GM18873 (cell line): ENCODE measurements around the gene CASP8.
"Not testable (repeated sequence)": the region's sequence is repeated elsewhere in the genome, so short reads cannot be mapped to it uniquely, and the experiment has no call there.

Experiments
- ATAC-seq: cut with Tn5 transposase; IDR thresholded peaks from one replicate; pipeline ENCODE4 v1.9.1; 2021; ENCODE audit warnings: mild to moderate bottlenecking, moderate library complexity, moderate number of reproducible peaks; ENCODE audit not compliant: unreplicated experiment, low FRiP score

Gene CASP8

GRCh38 chr2:201239167-201239935 lies 21.0 kb upstream of the CASP8 start:
- not testable (repeated sequence) for ATAC-seq

DNA sequence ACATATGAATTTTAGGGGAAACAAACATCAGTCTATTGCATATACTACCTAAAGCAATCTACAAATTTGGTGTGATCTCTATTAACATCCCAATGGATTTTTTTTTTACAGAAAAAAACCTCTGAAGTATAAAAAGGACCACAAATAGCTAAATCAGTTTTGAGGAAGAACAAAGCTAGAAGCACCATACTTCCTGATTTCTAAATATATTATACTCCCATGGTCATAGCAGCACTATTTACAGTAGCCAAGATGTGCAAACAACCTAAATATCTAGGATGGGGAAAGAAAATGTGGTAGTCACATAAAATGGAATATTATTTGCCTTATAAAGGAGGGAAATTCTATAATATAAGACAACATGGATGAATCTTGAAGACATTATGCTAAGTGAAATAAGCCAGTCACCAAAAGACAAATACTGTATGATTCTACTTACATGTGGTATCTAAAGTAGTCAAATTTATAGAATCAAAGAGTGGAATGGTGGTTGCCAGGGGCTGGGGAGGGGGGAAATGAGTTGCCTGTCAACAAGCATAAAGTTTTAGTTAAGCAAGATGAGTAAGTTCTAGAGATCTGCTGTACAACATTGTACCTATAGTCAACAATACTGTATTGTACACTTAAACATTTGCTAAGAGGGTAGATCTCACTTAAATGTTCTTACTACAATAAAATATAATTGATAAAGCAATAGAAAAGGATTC lies 17.6 kb upstream of the CASP8 start:
- no peak for ATAC-seq

GRCh38 chr2:201244829-201245228 lies 15.5 kb upstream of the CASP8 start:
- ATAC-seq = no peak

DNA sequence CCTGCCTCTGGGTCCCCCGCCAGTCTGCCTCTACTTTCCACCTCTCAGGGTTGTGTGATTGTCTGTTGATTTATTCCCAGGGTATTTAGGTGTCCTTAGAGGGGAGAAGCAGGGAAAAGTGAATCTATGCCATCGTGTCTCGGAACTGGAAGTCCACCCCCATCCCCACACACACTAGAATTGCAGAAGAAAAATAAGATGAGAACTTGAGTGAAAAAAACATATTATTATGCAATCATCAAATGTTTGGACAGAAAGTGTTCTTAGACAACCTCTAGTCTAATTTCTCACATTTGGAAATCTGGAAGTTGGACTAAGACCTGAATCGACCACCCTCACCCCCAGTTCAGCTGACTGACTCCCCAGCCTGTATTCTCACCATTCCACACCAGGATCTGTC lies 14.1 kb upstream of the CASP8 start:
- ATAC-seq = no peak

GRCh38 chr2:201248288-201248844 lies 12.0 kb upstream of the CASP8 start:
- ATAC-seq = no peak

GRCh38 chr2:201249889-201250288 lies 10.4 kb upstream of the CASP8 start:
- no peak for ATAC-seq

- no peak for ATAC-seq
Measured at GRCh38 chr2:201250741-201251140, 9.6 kb upstream of the CASP8 start.

- ATAC-seq = no peak
Measured at GRCh38 chr2:201254081-201254730, 6.1 kb upstream of the CASP8 start.

DNA sequence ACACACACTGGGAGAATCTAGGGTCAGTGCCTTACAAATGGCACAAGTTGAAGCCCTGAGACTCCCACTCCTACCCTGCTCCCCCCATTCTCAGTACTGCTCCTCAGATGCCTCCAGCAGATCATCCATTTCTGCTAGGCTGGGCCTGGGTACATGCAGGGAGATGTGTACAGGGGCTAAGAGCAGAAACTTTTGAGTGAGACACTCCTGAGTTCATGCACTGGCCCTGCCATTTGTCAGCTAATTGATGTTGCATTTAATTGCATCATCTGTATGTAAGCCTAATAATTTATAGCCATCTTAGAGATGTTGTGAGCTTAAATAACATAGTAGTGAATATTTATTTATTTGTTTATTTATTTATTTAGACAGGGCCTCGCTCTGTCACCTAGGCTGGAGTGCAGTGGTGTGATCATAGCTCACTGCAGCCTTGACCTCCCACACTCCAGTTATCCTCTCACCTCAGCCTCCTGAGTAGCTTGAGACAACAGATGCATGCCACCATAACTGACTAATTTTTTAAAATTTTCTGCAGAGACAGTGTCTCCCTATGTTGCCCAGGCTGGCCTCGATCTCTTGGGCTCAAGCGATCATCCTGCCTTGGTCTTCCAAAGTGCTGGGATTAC lies 4.8 kb upstream of the CASP8 start:
- no peak for ATAC-seq

GRCh38 chr2:201256082-201256481 lies 4.3 kb upstream of the CASP8 start:
- ATAC-seq = no peak

DNA sequence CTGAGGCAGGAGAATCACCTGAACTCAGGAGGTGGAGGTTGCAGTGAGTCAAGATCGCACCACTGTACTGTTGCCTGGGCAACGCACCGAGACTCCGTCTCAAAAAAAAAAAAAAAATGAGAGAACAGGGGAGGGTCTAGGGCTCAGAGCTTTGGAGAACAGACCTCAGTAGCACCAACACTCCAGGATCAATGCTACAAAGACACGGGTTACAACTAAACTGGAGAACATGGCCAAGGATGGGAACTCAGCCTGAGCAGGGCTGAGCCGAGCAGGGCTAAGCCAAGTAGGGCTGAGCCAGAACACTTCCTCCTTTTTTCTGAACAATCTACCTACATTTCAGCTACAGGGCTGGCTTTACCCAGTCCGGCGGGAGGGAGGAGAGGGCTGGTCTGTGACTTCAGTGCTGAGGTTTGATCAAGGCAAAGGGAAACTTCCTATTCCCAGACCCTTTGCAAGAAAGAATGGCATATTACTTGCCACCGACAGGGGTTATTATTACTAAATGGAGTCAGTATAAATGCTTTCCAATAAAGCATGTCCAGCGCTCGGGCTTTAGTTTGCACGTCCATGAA lies 2.9 kb upstream of the CASP8 start:
- peak; percentile 51 for ATAC-seq

GRCh38 chr2:201257956-201258665 lies 2.2 kb upstream of the CASP8 start:
- peak; percentile 81 for ATAC-seq

GRCh38 chr2:201258666-201259615 lies 1.4 kb upstream of the CASP8 start:
- ATAC-seq = peak; percentile 11

- ATAC-seq = no peak
Measured at GRCh38 chr2:201261471-201261870, 1.1 kb downstream of the CASP8 start.

DNA sequence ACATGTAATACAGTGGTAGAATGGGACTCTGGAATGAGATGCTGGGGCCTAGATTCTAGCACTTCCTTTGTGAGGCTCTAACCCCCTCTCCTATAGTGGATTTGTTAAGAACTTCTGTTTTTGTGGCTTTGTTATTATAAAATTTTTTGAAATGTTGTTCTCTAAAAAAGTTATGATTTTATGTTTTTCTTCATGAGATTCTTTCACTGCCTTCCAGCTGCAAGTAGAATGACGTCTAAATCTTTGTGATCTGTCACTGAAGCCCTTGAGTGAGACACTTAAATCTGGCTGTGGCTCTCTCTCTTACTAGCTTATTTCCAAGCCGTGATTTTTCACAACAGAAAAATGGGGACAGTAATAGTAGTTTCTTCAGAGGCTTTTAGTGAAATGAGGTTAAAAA lies 1.6 kb downstream of the CASP8 start:
- no peak for ATAC-seq

DNA sequence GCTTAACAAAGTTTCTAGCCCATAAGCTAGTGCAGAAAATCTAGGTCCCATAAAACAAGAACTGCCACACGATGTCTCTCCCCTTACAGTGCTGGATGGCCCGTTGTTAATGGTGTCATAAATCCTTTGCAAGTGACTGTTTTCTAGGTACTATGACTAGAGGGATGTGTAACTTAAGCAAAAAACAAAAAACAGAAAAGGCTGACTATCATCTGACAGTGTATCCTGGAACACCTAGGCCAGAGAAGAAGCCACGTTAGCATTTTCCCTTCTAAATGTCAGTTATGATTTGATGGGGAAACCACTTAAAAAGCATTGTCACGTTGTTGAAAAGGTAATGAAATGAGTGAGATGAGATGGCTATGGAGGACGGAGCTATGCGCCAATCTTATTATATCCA lies 2.4 kb downstream of the CASP8 start:
- ATAC-seq = no peak

GRCh38 chr2:201263779-201264178 lies 3.4 kb downstream of the CASP8 start:
- no peak for ATAC-seq

DNA sequence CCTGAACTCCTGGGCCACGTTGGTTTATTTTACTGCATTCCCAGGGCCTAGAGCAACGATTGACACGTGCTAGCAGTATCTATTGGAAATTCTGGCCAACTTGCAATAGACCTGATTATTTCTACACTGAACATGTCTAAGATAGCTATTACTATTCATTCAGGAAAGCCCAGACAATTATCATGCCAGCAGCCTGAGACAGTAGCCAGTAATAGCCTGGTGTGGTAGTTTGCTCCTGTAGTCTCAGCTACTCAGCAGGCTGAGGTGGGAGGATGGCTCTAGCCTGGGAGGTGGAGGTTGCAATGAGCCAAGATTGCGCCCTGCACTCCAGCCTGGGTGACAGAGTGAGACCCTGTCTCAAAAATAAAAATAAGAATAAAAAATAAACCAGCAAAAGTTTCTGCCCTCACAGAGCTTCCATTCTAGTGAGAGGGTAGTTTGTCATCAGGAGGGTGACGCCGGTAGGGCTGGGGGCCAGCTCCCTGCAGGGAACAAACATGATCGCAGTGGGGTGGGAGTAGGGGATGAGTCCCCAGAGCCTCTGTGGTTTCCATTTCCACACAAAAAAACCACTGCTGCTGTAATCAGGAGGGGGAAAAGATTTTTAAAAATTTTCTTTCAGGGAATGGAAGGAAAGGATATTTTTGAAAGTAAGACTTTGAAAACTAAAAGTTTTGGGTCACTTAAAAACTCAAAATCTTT lies 4.3 kb downstream of the CASP8 start:
- ATAC-seq = no peak
